Spleen (tissue), 11 donors: Measurements from ENCODE around the gene SCYGR3. TPM values are rescaled to one million over a fixed set of nuclear protein-coding genes. Genes with fewer than 3 reads are reported as not detected.

Experiments used
- DNase-seq: peaks from one replicate; pipeline ENCODE4 v3.0.0-alpha.2; 2020
- H3K27ac ChIP-seq, 8 donors: fragments of 200-600 bp; sonication (generic) in 7 of 8; 1 replicate in 4 of 8; 2 replicates in 4 of 8; pipeline versions ENCODE4 v1.5.0 to v1.8.0; 2016 to 2021; ENCODE audit warnings: inconsistent platforms in 4 of 8, mild to moderate bottlenecking in 4 of 8, moderate library complexity in 1 of 8
- H3K27me3 ChIP-seq, 7 donors: fragments of 200-600 bp; sonication (generic) in 6 of 7; replicated peaks in 1 of 7; 1 replicate in 4 of 7; 2 replicates in 3 of 7; pipeline versions ENCODE4 v1.5.0 to v1.8.0; 2016 to 2021; ENCODE audit warnings: inconsistent platforms in 3 of 7, mild to moderate bottlenecking in 1 of 7
- H3K36me3 ChIP-seq, 6 donors: fragments of 200-600 bp; sonication (generic) in 5 of 6; 1 replicate in 4 of 6; 2 replicates in 2 of 6; pipeline versions ENCODE4 v1.5.0 to v1.8.0; 2016 to 2021; ENCODE audit warnings: inconsistent platforms in 2 of 6
- H3K4me1 ChIP-seq, 6 donors: fragments of 200-600 bp; sonication (generic) in 5 of 6; 1 replicate in 3 of 6; 2 replicates in 3 of 6; pipeline versions ENCODE4 v1.5.0 to v1.8.0; 2016 to 2021; ENCODE audit warnings: inconsistent platforms in 3 of 6
- H3K4me3 ChIP-seq, 8 donors: fragments of 200-600 bp; sonication (generic) in 7 of 8; 1 replicate in 4 of 8; 2 replicates in 4 of 8; pipeline versions ENCODE4 v1.5.0 to v1.8.0; 2016 to 2021; ENCODE audit warnings: inconsistent platforms in 4 of 8, mild to moderate bottlenecking in 4 of 8, moderate library complexity in 2 of 8
- H3K9me3 ChIP-seq, 8 donors: fragments of 200-600 bp; sonication (generic) in 7 of 8; 1 replicate in 4 of 8; 2 replicates in 4 of 8; pipeline versions ENCODE4 v1.5.0 to v1.8.0; 2016 to 2021; ENCODE audit warnings: inconsistent platforms in 4 of 8
- POLR2A ChIP-seq, 3 donors: fragments of 450-650 bp; IDR thresholded peaks; one replicate each; pipeline ENCODE4 v1.5.1; 2017; ENCODE audit warnings: antibody characterized with exemption in 3 of 3, mild to moderate bottlenecking in 1 of 3
- POLR2AphosphoS5 ChIP-seq, 3 donors: sonication (generic); formaldehyde crosslinking; IDR thresholded peaks; one replicate each; pipeline ENCODE4 v1.5.1; 2017; ENCODE audit warnings: antibody characterized with exemption in 3 of 3
- WGBS, 5 donors: extraction: QIAGEN DNeasy Blood & Tissue Kit in 3 of 5; methylation state at CpG; one replicate each; pipeline versions ENCODE4 v1.1.5 to v1.1.7; 2013 to 2018; 5-methylcytosine and 5-hydroxymethylcytosine counted together
- intact Hi-C: fragments of 100-400 bp; cut with DNase I; formaldehyde crosslinking; loops from one replicate; pipeline ENCODE4 v1.15.0; 2023; ENCODE audit warnings: low total_unique reads
- polyA plus RNA-seq, 3 donors: library from polyadenylated mRNA; stranded (reverse); fragments of 200-250 nt; gene quantifications; one replicate each; pipeline ENCODE4 v1.2.1, GENCODE V29; 2013
- total RNA-seq, 7 donors: library from RNA; depleted of rRNA in 3 of 7; stranded (reverse); fragments of >200 nt in 3 of 7; fragmentation: NEBNext Ultra II Directional in 4 of 7; extraction: Animal tissue kit (Norgen Biotek cat#: 25700) in 4 of 7; gene quantifications; one replicate each; pipeline versions ENCODE4 v1.1.0 to v1.2.1, GENCODE V29; 2016 to 2021
- TF ChIP-seq, protein P1 (sequence below), 11 experiments: fragments of 200-600 bp in 7 of 11; fragments of 450-650 bp in 4 of 11; sonication (generic) in 4 of 11; IDR thresholded peaks in 8 of 11; conservative IDR thresholded peaks in 3 of 11; 1 replicate in 7 of 11; 2 replicates in 4 of 11; pipeline versions ENCODE4 v1.4.0 to v1.8.0; 2016 to 2021; ENCODE audit warnings: antibody characterized with exemption in 11 of 11, inconsistent platforms in 4 of 11, mild to moderate bottlenecking in 1 of 11
- donor health status: healthy with polysubstance abuse.
- donor health status: DM: no; HTN: no; CAD: no; lungs with moderate emphysema.
- donor health status: DM: no; HTN: no; CAD: no.
- donor health status: Bipolar disorder and iron deficiency.
- donor health status: healthy.
- donor health status: DM: no; HTN: no; CAD: no.
- donor health status: DM: yes; HTN: yes; CAD: no.

Gene SCYGR3
- total and polyA plus RNA-seq, 10 donors = not detected

- TF ChIP-seq, protein P1, sequence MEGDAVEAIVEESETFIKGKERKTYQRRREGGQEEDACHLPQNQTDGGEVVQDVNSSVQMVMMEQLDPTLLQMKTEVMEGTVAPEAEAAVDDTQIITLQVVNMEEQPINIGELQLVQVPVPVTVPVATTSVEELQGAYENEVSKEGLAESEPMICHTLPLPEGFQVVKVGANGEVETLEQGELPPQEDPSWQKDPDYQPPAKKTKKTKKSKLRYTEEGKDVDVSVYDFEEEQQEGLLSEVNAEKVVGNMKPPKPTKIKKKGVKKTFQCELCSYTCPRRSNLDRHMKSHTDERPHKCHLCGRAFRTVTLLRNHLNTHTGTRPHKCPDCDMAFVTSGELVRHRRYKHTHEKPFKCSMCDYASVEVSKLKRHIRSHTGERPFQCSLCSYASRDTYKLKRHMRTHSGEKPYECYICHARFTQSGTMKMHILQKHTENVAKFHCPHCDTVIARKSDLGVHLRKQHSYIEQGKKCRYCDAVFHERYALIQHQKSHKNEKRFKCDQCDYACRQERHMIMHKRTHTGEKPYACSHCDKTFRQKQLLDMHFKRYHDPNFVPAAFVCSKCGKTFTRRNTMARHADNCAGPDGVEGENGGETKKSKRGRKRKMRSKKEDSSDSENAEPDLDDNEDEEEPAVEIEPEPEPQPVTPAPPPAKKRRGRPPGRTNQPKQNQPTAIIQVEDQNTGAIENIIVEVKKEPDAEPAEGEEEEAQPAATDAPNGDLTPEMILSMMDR (IDR thresholded peaks at IDR 0.05 in 8 of 11, conservative IDR thresholded peaks at IDR 0.05 in 3 of 11) = no peak
- TF ChIP-seq POLR2A (IDR thresholded peaks at IDR 0.05) (no peak), POLR2AphosphoS5 (IDR thresholded peaks at IDR 0.05) (no peak)
- intact Hi-C loops = no loop called here
- H3K4me3 ChIP-seq = no peak overlapping the region
Measured at GRCh38 chr2:227576812-227577211, 37.8 kb downstream of the SCYGR3 start.

DNA sequence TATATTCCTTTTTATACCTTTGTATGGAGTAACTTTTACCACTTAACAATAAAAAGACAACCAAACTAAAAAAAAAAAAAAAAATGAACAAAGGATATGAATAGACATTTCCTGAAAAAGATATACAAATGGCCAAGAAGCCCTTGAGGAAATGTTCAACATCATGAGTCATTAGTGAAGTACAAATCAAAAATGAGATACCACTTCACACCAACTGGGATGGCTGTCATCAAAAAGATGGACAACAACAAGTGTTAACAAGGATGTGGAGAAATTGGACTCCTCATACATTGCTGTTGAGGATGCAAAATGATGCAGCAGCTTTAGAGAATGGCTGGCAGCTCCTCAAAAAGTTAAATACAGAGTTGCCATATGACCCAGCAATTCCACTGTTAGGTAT, 38.5 kb downstream of the SCYGR3 start:
- H3K4me3 ChIP-seq = no peak overlapping the region
- no peaks in the 10 kb centered on the region for H3K36me3 ChIP-seq
- H3K9me3 ChIP-seq = no peaks in the 10 kb centered on the region
- no peak overlapping the region for H3K27ac ChIP-seq
- intact Hi-C loops = no loop called here
- no peak for DNase-seq
- H3K4me1 ChIP-seq = no peaks in the 10 kb centered on the region
- H3K27me3 ChIP-seq = no peaks in the 10 kb centered on the region
- TF ChIP-seq, protein P1 (IDR thresholded peaks at IDR 0.05 in 8 of 11, conservative IDR thresholded peaks at IDR 0.05 in 3 of 11) = no peak
- no peak for TF ChIP-seq POLR2A (IDR thresholded peaks at IDR 0.05)
- TF ChIP-seq POLR2AphosphoS5 (IDR thresholded peaks at IDR 0.05) = no peak

More at GRCh38 chr2:227576812-227577211, 37.8 kb downstream of the SCYGR3 start:
- H3K27me3 ChIP-seq = no peaks in the 10 kb centered on the region
- peaks cover 0 to 2% (median 0%) of the 10 kb centered on the region in 8 donors for H3K9me3 ChIP-seq
- no peak overlapping the region for H3K27ac ChIP-seq
- H3K36me3 ChIP-seq = no peaks in the 10 kb centered on the region
- WGBS, 5 donors = 68 to 76% (median 71%) methylated on average over 2 of the region's 2 CpGs
- DNase-seq = no peak
- H3K4me1 ChIP-seq = no peaks in the 10 kb centered on the region

GRCh38 chr2:227570615-227571014, 44.0 kb downstream of the SCYGR3 start:
- Histone ChIP-seq H3K27me3 (no peaks in the 10 kb centered on the region), H3K36me3 (peaks cover 0 to 6% (median 0%) of the 10 kb centered on the region in 6 donors), H3K9me3 (no peaks in the 10 kb centered on the region), H3K27ac (no peak overlapping the region), H3K4me3 (no peak overlapping the region), H3K4me1 (peaks cover 0 to 4% (median 0%) of the 10 kb centered on the region in 6 donors)
- TF ChIP-seq POLR2AphosphoS5 (IDR thresholded peaks at IDR 0.05) = peak in 1 of 3 donors; percentile 3
- TF ChIP-seq, protein P1 (IDR thresholded peaks at IDR 0.05 in 8 of 11, conservative IDR thresholded peaks at IDR 0.05 in 3 of 11) = no peak
- DNase-seq = no peak
- WGBS, 5 donors = 41 to 67% (median 53%) methylated on average over 1 of the region's 1 CpG
- intact Hi-C loops = no loop called here

DNA sequence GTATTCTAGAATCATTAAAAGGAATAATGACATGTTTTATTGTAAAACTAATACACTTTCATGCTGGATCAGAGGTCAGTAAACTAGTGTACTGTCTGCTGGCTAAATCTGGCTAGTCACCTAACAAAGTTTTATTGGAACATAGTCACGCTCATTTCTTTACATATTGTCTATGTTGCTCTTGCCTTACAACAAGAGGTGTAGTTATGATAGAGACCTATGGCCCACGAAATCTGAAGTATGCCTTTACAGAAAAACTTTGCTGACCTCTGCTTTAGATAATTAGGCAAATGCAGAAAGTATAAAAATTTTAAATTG, 45.8 kb downstream of the SCYGR3 start:
- Histone ChIP-seq H3K36me3 (peaks cover 0 to 6% (median 0%) of the 10 kb centered on the region in 6 donors), H3K27ac (no peak overlapping the region), H3K27me3 (no peaks in the 10 kb centered on the region), H3K4me3 (no peak overlapping the region), H3K9me3 (no peaks in the 10 kb centered on the region), H3K4me1 (peaks cover 0 to 4% (median 0%) of the 10 kb centered on the region in 6 donors)
- 87 to 95% (median 92%) methylated on average over 2 of the region's 2 CpGs for WGBS, 5 donors
- intact Hi-C loops = no loop called here
- TF ChIP-seq, protein P1 (IDR thresholded peaks at IDR 0.05 in 8 of 11, conservative IDR thresholded peaks at IDR 0.05 in 3 of 11) = no peak
- TF ChIP-seq POLR2AphosphoS5 (IDR thresholded peaks at IDR 0.05) (no peak), POLR2A (IDR thresholded peaks at IDR 0.05) (no peak)
- no peak for DNase-seq
